HCT116 (cell line): ENCODE results near the gene PTRHD1. TPM values are rescaled to one million over a fixed set of nuclear protein-coding genes. Genes with fewer than 3 reads are reported as not detected.

Experiments
- ATAC-seq: fragments of 200-7000 bp; cut with Tn5 transposase; 2 replicates; pipeline ENCODE4 v1.9.1; 2020; ENCODE audit warnings: mild to moderate bottlenecking, moderate library complexity
- BruUV-seq: library from RNA; stranded (reverse); fragments of 400-500 nt; replicated peaks from 2 replicates; lab custom pipeline; 2021; lab: Mats Ljungman, UMichigan
- CTCF ChIA-PET: fragments of 300-600 bp; sonication (Branson Sonifier 250); formaldehyde crosslinking; loops from one replicate; lab custom pipeline; 2021; ENCODE audit warnings: antibody characterized with exemption; lab: Charles Lee
- POLR2A ChIA-PET: fragments of 300-600, 350-600 bp; sonication (Branson Sonifier 250); formaldehyde crosslinking; loops from one replicate; lab custom pipeline; 2021; ENCODE audit warnings: antibody characterized with exemption; lab: Charles Lee
- RAD21 ChIA-PET, 2 experiments: fragments of 300-600 bp; sonication (Branson Sonifier 250); formaldehyde crosslinking; loops; one replicate each; lab custom pipeline; 2023; ENCODE audit warnings: low total read pairs in 2 of 2; ENCODE audit not compliant: uncharacterized antibody in 2 of 2, unreplicated experiment in 2 of 2, low non-redundant PET in 1 of 2; lab: Charles Lee
- DNase-seq: peaks from one replicate; pipeline ENCODE4 v3.0.0-alpha.2; 2010; ENCODE audit warnings: low read depth, low spot score
- H2AFZ ChIP-seq: fragments of 200-600 bp; shearing (Covaris generic), sonication (generic); 2 replicates; pipeline ENCODE4 v1.6.1; 2017; ENCODE audit warnings: low read depth, mixed run types, mixed read lengths, antibody characterized with exemption, low read length; ENCODE audit not compliant: poor library complexity, severe bottlenecking
- H3K27ac ChIP-seq: 2 replicates; pipeline ENCODE4 v1.5.1; 2012; ENCODE audit warnings: low read depth, low read length
- H3K27me3 ChIP-seq: fragments of 200-600 bp; sonication (generic); 2 replicates; pipeline ENCODE4 v1.6.1; 2016; ENCODE audit warnings: mixed run types, low read length, mixed read lengths; ENCODE audit not compliant: insufficient read depth
- H3K36me3 ChIP-seq, 2 experiments: fragments of 200-500 bp in 1 of 2; fragments of 200-600 bp in 1 of 2; sonication (Bioruptor generic) in 1 of 2; sonication (generic) in 1 of 2; 2 replicates each; pipeline versions ENCODE4 v1.5.1 to v1.6.1; 2014 to 2016; ENCODE audit warnings: low read length in 2 of 2, inconsistent platforms in 1 of 2, mixed read lengths in 1 of 2, mixed run types in 1 of 2; ENCODE audit not compliant: insufficient read depth in 2 of 2, control insufficient read depth in 1 of 2
- H3K4me1 ChIP-seq, 2 experiments: fragments of 200-600 bp in 1 of 2; sonication (generic) in 1 of 2; 2 replicates each; pipeline versions ENCODE4 v1.5.1 to v1.6.1; 2012 to 2017; ENCODE audit warnings: low read length in 2 of 2, inconsistent platforms in 1 of 2, mild to moderate bottlenecking in 1 of 2, mixed read lengths in 1 of 2, mixed run types in 1 of 2, moderate library complexity in 1 of 2; ENCODE audit not compliant: insufficient read depth in 2 of 2, control insufficient read depth in 1 of 2
- H3K4me2 ChIP-seq: fragments of 200-600 bp; sonication (generic); 2 replicates; pipeline ENCODE4 v1.6.1; 2017; ENCODE audit warnings: mixed run types, low read length, mixed read lengths
- H3K4me3 ChIP-seq, 2 experiments: fragments of 200-600 bp in 1 of 2; sonication (generic) in 1 of 2; replicated peaks in 1 of 2; 2 replicates each; pipeline ENCODE4 v1.5.1; 2011 to 2016; ENCODE audit warnings: low read length in 2 of 2, control low read depth in 1 of 2, low read depth in 1 of 2, mild to moderate bottlenecking in 1 of 2, mixed read lengths in 1 of 2, mixed run types in 1 of 2
- H3K79me2 ChIP-seq: fragments of 200-600 bp; sonication (generic); 2 replicates; pipeline ENCODE4 v1.6.1; 2017; ENCODE audit warnings: mild to moderate bottlenecking, mixed run types, low read length, moderate library complexity, mixed read lengths; ENCODE audit not compliant: insufficient read depth
- H3K9ac ChIP-seq: fragments of 200-600 bp; sonication (generic); 2 replicates; pipeline ENCODE4 v1.6.1; 2016; ENCODE audit warnings: low read length, mixed read lengths
- H3K9me2 ChIP-seq: fragments of 200-600 bp; sonication (generic), shearing (Covaris generic); 2 replicates; pipeline ENCODE4 v1.6.1; 2017; ENCODE audit warnings: mixed run types, mild to moderate bottlenecking, moderate library complexity; ENCODE audit not compliant: insufficient read depth
- H3K9me3 ChIP-seq, 2 experiments: fragments of 200-500 bp in 1 of 2; fragments of 200-600 bp in 1 of 2; sonication (Bioruptor generic) in 1 of 2; sonication (generic) in 1 of 2; 2 replicates each; pipeline ENCODE4 v1.6.1; 2014 to 2017; ENCODE audit warnings: low read length in 2 of 2, mixed read lengths in 2 of 2, inconsistent platforms in 1 of 2, low read depth in 1 of 2, mild to moderate bottlenecking in 1 of 2, mixed run types in 1 of 2, moderate library complexity in 1 of 2; ENCODE audit not compliant: control insufficient read depth in 1 of 2, insufficient read depth in 1 of 2
- H4K20me1 ChIP-seq: fragments of 200-600 bp; sonication (generic), shearing (Covaris generic); 2 replicates; pipeline ENCODE4 v1.6.1; 2017; ENCODE audit warnings: mixed run types, mild to moderate bottlenecking, moderate library complexity; ENCODE audit not compliant: insufficient read depth
- CBX3 ChIP-seq: IDR thresholded peaks from 2 replicates; pipeline ENCODE4 v1.6.1; 2012; ENCODE audit warnings: low read depth
- EGR1 ChIP-seq: IDR thresholded peaks from 2 replicates; pipeline ENCODE4 v1.6.1; 2012; ENCODE audit warnings: low read depth
- EZH2phosphoT487 ChIP-seq: fragments of 200-600 bp; IDR thresholded peaks from 2 replicates; pipeline ENCODE4 v1.6.1; 2018; ENCODE audit warnings: antibody characterized with exemption, borderline replicate concordance
- FOSL1 ChIP-seq: IDR thresholded peaks from 2 replicates; pipeline ENCODE4 v1.6.1; 2012; ENCODE audit warnings: low read depth
- JUND ChIP-seq: IDR thresholded peaks from 2 replicates; pipeline ENCODE4 v1.6.1; 2012
- SIN3A ChIP-seq: IDR thresholded peaks from 2 replicates; pipeline ENCODE4 v1.6.1; 2012; ENCODE audit warnings: low read depth
- TCF7L2 ChIP-seq: IDR thresholded peaks from 2 replicates; pipeline ENCODE4 v1.7.0; 2011; ENCODE audit warnings: borderline replicate concordance, inconsistent platforms; ENCODE audit not compliant: insufficient read depth, insufficient read length; ENCODE audit errors: extremely low read depth
- YY1 ChIP-seq: IDR thresholded peaks from 2 replicates; pipeline ENCODE4 v1.6.1; 2011; ENCODE audit warnings: low read length, low read depth, moderate library complexity, mild to moderate bottlenecking; ENCODE audit not compliant: insufficient replicate concordance; ENCODE audit errors: extremely low read depth
- ZFX ChIP-seq: fragments of 450-650 bp; IDR thresholded peaks from 2 replicates; pipeline ENCODE4 v1.6.1; 2017
- ZNF274 ChIP-seq: fragments of 200-500 bp; sonication (Bioruptor generic); IDR thresholded peaks from 2 replicates; pipeline ENCODE4 v1.6.1; 2014; ENCODE audit warnings: mild to moderate bottlenecking, low read depth, low read length, inconsistent platforms
- intact Hi-C: fragments of 100-400 bp; cut with micrococcal nuclease; formaldehyde crosslinking; loops from 2 replicates; pipeline ENCODE4 v1.10.0; 2022
- total RNA-seq: library from RNA; stranded (reverse); gene quantifications from one replicate; pipeline ENCODE4 v1.2.1, GENCODE V29; 2021; ENCODE audit not compliant: unreplicated experiment
- TF ChIP-seq, protein P1 (sequence below), 3 experiments: fragments of 200-600 bp in 1 of 3; sonication (generic) in 1 of 3; IDR thresholded peaks in 2 of 3; conservative IDR thresholded peaks in 1 of 3; 2 replicates each; pipeline ENCODE4 v1.5.1; 2012 to 2017; ENCODE audit warnings: low read depth in 2 of 3, low read length in 2 of 3, antibody characterized with exemption in 1 of 3, borderline replicate concordance in 1 of 3, control low read depth in 1 of 3, mild to moderate bottlenecking in 1 of 3, mixed read lengths in 1 of 3, mixed run types in 1 of 3, moderate library complexity in 1 of 3; ENCODE audit not compliant: insufficient read depth in 1 of 3
- TF ChIP-seq, protein P2 (sequence below): IDR thresholded peaks from 2 replicates; pipeline ENCODE4 v1.6.1; 2012; ENCODE audit warnings: low read depth

PTRHD1 gene
- total RNA-seq, 1 experiment from 2014 or later = 24.3 TPM

DNA sequence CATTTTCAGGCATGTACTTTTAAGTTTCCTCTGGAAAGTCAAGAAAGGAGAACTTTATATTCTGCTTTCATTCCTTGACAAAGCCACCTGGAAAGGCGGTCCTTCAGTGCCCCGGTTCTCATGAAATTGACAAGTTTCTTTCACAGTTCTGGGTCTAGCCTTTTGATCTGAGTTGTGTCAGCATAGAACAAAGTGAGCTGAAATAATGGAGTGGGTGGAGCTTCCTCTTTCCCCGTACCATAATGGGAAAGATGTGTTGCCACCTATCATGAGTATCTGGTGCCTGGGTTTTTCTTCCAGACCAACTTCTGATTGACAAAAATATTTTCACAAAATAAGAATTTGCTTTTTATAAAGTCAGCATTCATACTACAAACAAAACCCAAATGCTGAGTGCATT lies 49.3 kb downstream of the PTRHD1 start:
- DNase-seq = no peak
- ChIA-PET POLR2A (no interaction called here), CTCF (no interaction called here), RAD21 (no interaction called here)
- Histone ChIP-seq H3K4me1 (no peaks in the 10 kb centered on the region), H3K9me3 (no peaks in the 10 kb centered on the region), H3K4me2 (no peak overlapping the region), H3K9me2 (no peaks in the 10 kb centered on the region), H3K27ac (no peak overlapping the region), H4K20me1 (no peaks in the 10 kb centered on the region), H3K79me2 (no peaks in the 10 kb centered on the region), H3K4me3 (no peak overlapping the region), H3K9ac (no peak overlapping the region), H3K27me3 (no peaks in the 10 kb centered on the region), H3K36me3 (no peaks in the 10 kb centered on the region), H2AFZ (no peak overlapping the region)
- no TSS peak for BruUV-seq
- ATAC-seq = no peak
- TF ChIP-seq CBX3 = no peak
- TF ChIP-seq TCF7L2 = no peak
- no peak for TF ChIP-seq EZH2phosphoT487
- no peak for TF ChIP-seq ZFX
- intact Hi-C loops = no loop called here

DNA sequence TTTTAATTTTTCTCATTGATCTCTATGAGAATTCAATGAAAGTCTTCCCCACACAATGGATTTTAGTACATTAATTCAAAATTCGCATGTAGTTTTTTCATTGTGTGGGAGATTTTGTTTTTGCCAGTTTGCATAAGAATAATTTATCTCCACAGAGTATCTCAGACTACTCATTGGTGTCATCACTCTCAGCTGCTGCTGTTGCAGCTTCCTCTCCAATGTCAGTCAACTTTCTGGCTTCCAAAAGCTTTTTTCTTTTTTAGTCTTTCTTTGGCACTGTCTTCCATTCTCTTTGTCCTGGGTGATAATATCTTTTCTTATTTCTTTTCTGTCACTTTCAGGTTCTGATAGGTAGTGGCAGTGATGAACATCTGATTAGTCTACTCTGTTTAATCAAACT lies 50.5 kb downstream of the PTRHD1 start:
- Histone ChIP-seq H3K36me3 (no peaks in the 10 kb centered on the region), H3K9me3 (no peaks in the 10 kb centered on the region), H4K20me1 (no peaks in the 10 kb centered on the region), H3K27me3 (no peaks in the 10 kb centered on the region), H3K4me1 (no peaks in the 10 kb centered on the region), H3K4me3 (no peak overlapping the region), H3K9me2 (no peaks in the 10 kb centered on the region), H3K4me2 (no peak overlapping the region), H2AFZ (no peak overlapping the region), H3K9ac (no peak overlapping the region), H3K79me2 (no peaks in the 10 kb centered on the region), H3K27ac (no peak overlapping the region)
- intact Hi-C loops = no loop called here
- ATAC-seq = no peak
- RAD21 ChIA-PET = no interaction called here
- TF ChIP-seq YY1 = no peak
- TF ChIP-seq, protein P1, sequence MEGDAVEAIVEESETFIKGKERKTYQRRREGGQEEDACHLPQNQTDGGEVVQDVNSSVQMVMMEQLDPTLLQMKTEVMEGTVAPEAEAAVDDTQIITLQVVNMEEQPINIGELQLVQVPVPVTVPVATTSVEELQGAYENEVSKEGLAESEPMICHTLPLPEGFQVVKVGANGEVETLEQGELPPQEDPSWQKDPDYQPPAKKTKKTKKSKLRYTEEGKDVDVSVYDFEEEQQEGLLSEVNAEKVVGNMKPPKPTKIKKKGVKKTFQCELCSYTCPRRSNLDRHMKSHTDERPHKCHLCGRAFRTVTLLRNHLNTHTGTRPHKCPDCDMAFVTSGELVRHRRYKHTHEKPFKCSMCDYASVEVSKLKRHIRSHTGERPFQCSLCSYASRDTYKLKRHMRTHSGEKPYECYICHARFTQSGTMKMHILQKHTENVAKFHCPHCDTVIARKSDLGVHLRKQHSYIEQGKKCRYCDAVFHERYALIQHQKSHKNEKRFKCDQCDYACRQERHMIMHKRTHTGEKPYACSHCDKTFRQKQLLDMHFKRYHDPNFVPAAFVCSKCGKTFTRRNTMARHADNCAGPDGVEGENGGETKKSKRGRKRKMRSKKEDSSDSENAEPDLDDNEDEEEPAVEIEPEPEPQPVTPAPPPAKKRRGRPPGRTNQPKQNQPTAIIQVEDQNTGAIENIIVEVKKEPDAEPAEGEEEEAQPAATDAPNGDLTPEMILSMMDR (IDR thresholded peaks at IDR 0.05 in 2 of 3, conservative IDR thresholded peaks at IDR 0.05 in 1 of 3; ENCODE audit: borderline replicate concordance in 1 of 3, insufficient read depth in 1 of 3, low read depth in 2 of 3, low read length in 2 of 3) = no peak
- TF ChIP-seq ZNF274 = no peak
- TF ChIP-seq, protein P2, sequence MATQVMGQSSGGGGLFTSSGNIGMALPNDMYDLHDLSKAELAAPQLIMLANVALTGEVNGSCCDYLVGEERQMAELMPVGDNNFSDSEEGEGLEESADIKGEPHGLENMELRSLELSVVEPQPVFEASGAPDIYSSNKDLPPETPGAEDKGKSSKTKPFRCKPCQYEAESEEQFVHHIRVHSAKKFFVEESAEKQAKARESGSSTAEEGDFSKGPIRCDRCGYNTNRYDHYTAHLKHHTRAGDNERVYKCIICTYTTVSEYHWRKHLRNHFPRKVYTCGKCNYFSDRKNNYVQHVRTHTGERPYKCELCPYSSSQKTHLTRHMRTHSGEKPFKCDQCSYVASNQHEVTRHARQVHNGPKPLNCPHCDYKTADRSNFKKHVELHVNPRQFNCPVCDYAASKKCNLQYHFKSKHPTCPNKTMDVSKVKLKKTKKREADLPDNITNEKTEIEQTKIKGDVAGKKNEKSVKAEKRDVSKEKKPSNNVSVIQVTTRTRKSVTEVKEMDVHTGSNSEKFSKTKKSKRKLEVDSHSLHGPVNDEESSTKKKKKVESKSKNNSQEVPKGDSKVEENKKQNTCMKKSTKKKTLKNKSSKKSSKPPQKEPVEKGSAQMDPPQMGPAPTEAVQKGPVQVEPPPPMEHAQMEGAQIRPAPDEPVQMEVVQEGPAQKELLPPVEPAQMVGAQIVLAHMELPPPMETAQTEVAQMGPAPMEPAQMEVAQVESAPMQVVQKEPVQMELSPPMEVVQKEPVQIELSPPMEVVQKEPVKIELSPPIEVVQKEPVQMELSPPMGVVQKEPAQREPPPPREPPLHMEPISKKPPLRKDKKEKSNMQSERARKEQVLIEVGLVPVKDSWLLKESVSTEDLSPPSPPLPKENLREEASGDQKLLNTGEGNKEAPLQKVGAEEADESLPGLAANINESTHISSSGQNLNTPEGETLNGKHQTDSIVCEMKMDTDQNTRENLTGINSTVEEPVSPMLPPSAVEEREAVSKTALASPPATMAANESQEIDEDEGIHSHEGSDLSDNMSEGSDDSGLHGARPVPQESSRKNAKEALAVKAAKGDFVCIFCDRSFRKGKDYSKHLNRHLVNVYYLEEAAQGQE = no peak
- no peak for TF ChIP-seq EGR1
- no peak for TF ChIP-seq FOSL1
- no peak for TF ChIP-seq SIN3A
- TF ChIP-seq JUND = no peak
- TF ChIP-seq EZH2phosphoT487 = no peak
- BruUV-seq = no TSS peak
- CTCF ChIA-PET = no interaction called here
- DNase-seq = no peak
- POLR2A ChIA-PET = no interaction called here
